ENCODE data around the gene CAMSAP3. TPM values are rescaled to one million over a fixed set of nuclear protein-coding genes. Genes with fewer than 3 reads are reported as not detected.

Gene CAMSAP3, protein sequence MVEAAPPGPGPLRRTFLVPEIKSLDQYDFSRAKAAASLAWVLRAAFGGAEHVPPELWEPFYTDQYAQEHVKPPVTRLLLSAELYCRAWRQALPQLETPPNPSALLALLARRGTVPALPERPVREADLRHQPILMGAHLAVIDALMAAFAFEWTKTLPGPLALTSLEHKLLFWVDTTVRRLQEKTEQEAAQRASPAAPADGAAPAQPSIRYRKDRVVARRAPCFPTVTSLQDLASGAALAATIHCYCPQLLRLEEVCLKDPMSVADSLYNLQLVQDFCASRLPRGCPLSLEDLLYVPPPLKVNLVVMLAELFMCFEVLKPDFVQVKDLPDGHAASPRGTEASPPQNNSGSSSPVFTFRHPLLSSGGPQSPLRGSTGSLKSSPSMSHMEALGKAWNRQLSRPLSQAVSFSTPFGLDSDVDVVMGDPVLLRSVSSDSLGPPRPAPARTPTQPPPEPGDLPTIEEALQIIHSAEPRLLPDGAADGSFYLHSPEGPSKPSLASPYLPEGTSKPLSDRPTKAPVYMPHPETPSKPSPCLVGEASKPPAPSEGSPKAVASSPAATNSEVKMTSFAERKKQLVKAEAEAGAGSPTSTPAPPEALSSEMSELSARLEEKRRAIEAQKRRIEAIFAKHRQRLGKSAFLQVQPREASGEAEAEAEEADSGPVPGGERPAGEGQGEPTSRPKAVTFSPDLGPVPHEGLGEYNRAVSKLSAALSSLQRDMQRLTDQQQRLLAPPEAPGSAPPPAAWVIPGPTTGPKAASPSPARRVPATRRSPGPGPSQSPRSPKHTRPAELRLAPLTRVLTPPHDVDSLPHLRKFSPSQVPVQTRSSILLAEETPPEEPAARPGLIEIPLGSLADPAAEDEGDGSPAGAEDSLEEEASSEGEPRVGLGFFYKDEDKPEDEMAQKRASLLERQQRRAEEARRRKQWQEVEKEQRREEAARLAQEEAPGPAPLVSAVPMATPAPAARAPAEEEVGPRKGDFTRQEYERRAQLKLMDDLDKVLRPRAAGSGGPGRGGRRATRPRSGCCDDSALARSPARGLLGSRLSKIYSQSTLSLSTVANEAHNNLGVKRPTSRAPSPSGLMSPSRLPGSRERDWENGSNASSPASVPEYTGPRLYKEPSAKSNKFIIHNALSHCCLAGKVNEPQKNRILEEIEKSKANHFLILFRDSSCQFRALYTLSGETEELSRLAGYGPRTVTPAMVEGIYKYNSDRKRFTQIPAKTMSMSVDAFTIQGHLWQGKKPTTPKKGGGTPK
- 3.1 to 5.6 TPM (median 4.4 TPM) in 5 replicates for total RNA-seq (2022; extraction: Qiagen RNA extraction)

DNA sequence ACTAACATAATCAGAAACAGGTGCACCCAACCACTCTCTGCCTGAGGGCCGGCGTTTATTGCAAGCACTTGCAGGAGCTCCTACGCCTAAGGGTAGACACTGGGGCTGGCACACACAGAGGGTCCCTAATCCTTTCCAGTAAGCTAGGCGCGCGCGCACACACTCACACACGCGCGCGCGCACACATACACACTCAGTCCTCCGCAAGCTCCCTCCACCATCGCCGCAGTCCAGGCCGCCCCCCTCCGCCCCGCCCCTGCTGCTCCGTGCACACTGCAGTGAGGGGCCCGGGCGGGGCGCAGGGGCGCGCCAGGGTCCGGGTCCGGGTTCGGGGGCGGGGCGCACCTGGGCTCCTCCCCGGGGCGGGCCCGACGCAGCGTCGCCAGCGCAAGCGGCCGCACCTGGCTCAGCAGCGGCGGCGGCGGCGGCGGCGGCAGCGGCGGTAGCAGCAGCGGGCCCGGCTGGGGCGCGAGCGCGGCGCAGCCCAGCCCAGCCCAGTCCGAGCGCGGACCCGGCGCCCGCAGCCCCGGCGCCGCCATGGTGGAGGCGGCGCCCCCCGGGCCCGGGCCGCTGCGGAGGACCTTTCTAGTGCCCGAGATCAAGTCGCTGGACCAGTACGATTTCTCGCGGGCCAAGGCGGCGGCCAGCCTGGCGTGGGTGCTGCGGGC, at the start of gene CAMSAP3:
TSS of gene CAMSAP3 (plus strand) at position 398 of the 668 bp plus-strand sequence. CDS start at position 538, 140 bp downstream.

DNA sequence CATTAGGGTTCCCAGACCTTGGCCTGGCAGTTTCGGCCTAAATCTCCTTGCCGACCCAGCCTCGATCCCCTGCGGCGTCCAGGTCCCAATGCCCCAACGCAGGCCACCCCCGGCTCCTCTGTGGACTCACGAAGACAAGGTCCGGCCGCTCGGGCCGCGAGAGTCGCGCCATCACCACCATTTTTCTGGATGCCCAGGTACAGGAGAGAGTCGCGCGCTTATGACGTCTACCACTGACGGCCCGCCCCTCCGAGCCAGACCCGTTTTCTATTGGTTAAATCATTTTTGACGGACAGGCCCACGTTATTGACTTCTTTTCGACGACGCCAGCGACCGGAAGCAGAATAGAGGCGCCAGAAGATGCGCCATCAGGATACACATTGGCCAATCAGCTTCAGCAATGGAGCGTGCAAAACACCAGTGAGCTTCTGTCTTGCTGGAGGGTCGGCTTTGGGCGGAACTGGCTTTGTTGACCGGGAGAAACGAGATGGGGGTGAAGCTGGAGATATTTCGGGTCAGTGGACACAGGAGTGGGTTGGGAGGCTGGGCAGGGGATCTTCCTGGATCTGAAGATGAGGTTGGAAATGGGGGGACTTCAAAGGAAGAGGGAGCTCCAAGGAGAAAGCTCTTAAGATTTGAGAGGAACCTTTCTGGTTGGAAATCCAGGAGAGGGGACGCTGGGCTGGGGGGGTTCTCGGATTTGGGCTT, 33.8 kb downstream of the CAMSAP3 start, which contains the start of the genes PET100 and XAB2:
TSS of gene PET100 (plus strand) at position 447 of the 708 bp plus-strand sequence. CDS start at position 488, 41 bp downstream.
TSS of gene XAB2 (minus strand) at position 199 of the 708 bp plus-strand sequence. CDS start at position 181, 18 bp downstream.

DNA sequence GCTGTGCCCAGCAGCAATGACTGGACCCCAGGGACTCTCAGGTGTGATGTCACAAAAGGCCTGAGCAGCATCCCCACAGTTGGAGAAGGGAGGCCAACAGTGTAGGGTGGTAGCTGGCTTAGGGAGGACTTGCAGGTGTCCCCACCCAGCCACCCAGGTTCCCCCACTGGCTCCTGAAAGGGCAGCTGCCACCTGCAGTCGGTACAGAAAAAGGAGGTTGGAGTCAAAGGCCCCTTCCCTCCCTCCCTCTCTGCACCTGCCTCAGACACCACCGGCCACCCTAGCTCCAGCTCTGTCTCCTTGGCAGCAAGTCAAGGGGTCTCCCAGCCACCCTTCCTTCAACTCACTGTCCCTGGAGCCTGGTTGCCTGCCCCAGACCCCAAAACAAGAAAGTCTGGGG, 38.0 kb downstream of the CAMSAP3 start, which contains the start of gene PCP2:
TSS of gene PCP2 (minus strand) at position 22 of the 400 bp plus-strand sequence. CDS start 262 bp downstream, outside the sequence.

DNA sequence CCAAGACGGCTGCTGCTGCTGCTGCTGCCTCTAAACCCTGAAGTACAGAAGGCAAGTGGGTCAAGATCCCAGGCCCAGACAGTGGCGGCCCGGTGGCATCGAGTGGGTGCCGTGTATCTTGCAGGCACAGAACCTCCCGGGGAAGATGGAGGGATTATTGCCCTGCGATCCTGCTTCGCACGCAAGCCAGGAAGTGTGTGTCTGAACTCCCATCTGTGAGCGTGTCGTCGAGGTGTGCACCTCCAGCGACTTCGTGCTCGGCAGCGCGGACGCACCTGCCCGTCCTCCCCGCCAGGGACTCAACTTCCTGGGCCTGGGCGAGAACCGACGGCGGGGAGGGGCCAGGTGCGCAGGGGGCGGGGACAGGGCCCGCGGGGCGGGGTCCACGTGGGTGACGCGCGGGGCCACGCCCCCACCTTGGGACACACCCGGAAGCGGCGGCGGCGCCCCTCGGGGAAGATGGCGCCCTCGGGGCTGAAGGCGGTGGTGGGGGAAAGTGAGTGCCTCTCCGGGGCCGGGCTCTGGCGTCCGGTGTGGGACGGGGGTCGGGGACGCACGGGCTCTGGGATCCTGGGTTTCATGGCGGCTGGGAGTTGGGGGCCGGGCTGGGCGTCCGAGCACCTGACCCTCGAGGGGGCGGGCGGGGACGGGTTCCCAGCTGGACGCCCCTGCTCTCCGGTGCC, 41.2 kb downstream of the CAMSAP3 start, which contains the start of gene STXBP2:
TSS of gene STXBP2 (plus strand) at position 420 of the 683 bp plus-strand sequence. CDS start at position 460, 40 bp downstream.

Other genes with a start within 250 kb of the CAMSAP3 start
- 43.4 to 67.7 TPM (median 57.5 TPM) in 5 replicates for gene ARHGEF18, start 246.9 kb upstream of the CAMSAP3 start, total RNA-seq (2022; extraction: Qiagen RNA extraction)
- gene PEX11G, start 106.8 kb upstream of the CAMSAP3 start, total RNA-seq (2022; extraction: Qiagen RNA extraction): 1.3 to 2.6 TPM (median 2.1 TPM) in 5 replicates
- 17.1 to 19.2 TPM (median 18.1 TPM) in 5 replicates for gene ZNF358, start 79.8 kb upstream of the CAMSAP3 start, total RNA-seq (2022; extraction: Qiagen RNA extraction)
- 9.7 to 13.4 TPM (median 12.8 TPM) in 5 replicates for gene MCOLN1, start 73.2 kb upstream of the CAMSAP3 start, total RNA-seq (2022; extraction: Qiagen RNA extraction)
- gene PNPLA6, start 60.1 kb upstream of the CAMSAP3 start, total RNA-seq (2022; extraction: Qiagen RNA extraction): 27.9 to 37.9 TPM (median 34.0 TPM) in 5 replicates
- 21.3 to 29.6 TPM (median 29.3 TPM) in 5 replicates for gene XAB2, start 33.7 kb downstream of the CAMSAP3 start, total RNA-seq (2022; extraction: Qiagen RNA extraction)
- gene PET100, start 33.9 kb downstream of the CAMSAP3 start, total RNA-seq (2022; extraction: Qiagen RNA extraction): 51.2 to 68.8 TPM (median 52.9 TPM) in 5 replicates
- 0.22 to 0.26 TPM in 2 of 5 replicates, not detected in the others for gene PCP2, start 37.9 kb downstream of the CAMSAP3 start, total RNA-seq (2022; extraction: Qiagen RNA extraction)
- 32.2 to 44.6 TPM (median 42.6 TPM) in 5 replicates for gene STXBP2, start 41.2 kb downstream of the CAMSAP3 start, total RNA-seq (2022; extraction: Qiagen RNA extraction)
- not detected in 5 replicates for gene RETN, start 73.2 kb downstream of the CAMSAP3 start, total RNA-seq (2022; extraction: Qiagen RNA extraction)
- gene MCEMP1, start 81.2 kb downstream of the CAMSAP3 start, total RNA-seq (2022; extraction: Qiagen RNA extraction): not detected in 5 replicates
- gene TRAPPC5, start 85.0 kb downstream of the CAMSAP3 start, total RNA-seq (2022; extraction: Qiagen RNA extraction): 43.7 to 109 TPM (median 104 TPM) in 5 replicates
- gene FCER2, start 106.3 kb downstream of the CAMSAP3 start, total RNA-seq (2022; extraction: Qiagen RNA extraction): not detected in 5 replicates
- gene CLEC4G, start 136.2 kb downstream of the CAMSAP3 start, total RNA-seq (2022; extraction: Qiagen RNA extraction): not detected in 5 replicates
- not detected in 5 replicates for gene CD209, start 151.7 kb downstream of the CAMSAP3 start, total RNA-seq (2022; extraction: Qiagen RNA extraction)
- not detected in 5 replicates for gene CLEC4M, start 167.4 kb downstream of the CAMSAP3 start, total RNA-seq (2022; extraction: Qiagen RNA extraction)
- 1.2 to 2.1 TPM (median 1.6 TPM) in 5 replicates for gene EVI5L, start 234.4 kb downstream of the CAMSAP3 start, total RNA-seq (2022; extraction: Qiagen RNA extraction)

Measured in A549 treated with CORT108297 at 1 μM for 4 hours (cell line).